Measurements from ENCODE around the gene CYP4A11. TPM values are rescaled to one million over a fixed set of nuclear protein-coding genes. Genes with fewer than 3 reads are reported as not detected.
"Not testable (repeated sequence)": the region's sequence is repeated elsewhere in the genome, so short reads cannot be mapped to it uniquely, and the experiment has no call there.

The CYP4A11 gene
- not detected for polyA plus RNA-seq (2013, experiment 1 of 2)
- not detected for polyA plus RNA-seq (2013, experiment 2 of 2)

- H3K27ac ChIP-seq (ENCODE audit: low read depth, low read length, severe bottlenecking): no peak within 1 kb of the TSS
- no peak within 1 kb of the TSS for H3K4me3 ChIP-seq (ENCODE audit: extremely low read depth, insufficient read depth, low read length, poor library complexity, severe bottlenecking)
- 80 to 87% methylated on average over 1 to 3 of the region's 5 CpGs for WGBS, 2 experiments (ENCODE audit: insufficient coverage in 2 of 2)
- no peaks in the 10 kb centered on the region for H3K4me1 ChIP-seq (ENCODE audit: control insufficient read depth, insufficient read depth, low read length, poor library complexity, severe bottlenecking)
- no peaks in the 10 kb centered on the region for H3K9me3 ChIP-seq (ENCODE audit: control insufficient read depth, low read length)
- H3K36me3 ChIP-seq (ENCODE audit: control insufficient read depth, insufficient read depth, low read length): no peaks in the 10 kb centered on the region
Observed at GRCh38 chr1:46941135-46941694, at the start of gene CYP4A11. Gene CYP4A11, minus strand, starts transcription at chr1:46941476. Its CDS starts 43 bp downstream, at chr1:46941433.

GRCh38 chr1:46990541-46990940, 49.3 kb upstream of the CYP4A11 start:
- H3K4me3 ChIP-seq (ENCODE audit: extremely low read depth, insufficient read depth, low read length, poor library complexity, severe bottlenecking); H3K36me3 ChIP-seq (ENCODE audit: control insufficient read depth, insufficient read depth, low read length); H3K27ac ChIP-seq (ENCODE audit: low read depth, low read length, severe bottlenecking); H3K9me3 ChIP-seq (ENCODE audit: control insufficient read depth, low read length); H3K4me1 ChIP-seq (ENCODE audit: control insufficient read depth, insufficient read depth, low read length, poor library complexity, severe bottlenecking): not testable (repeated sequence)
- no CpG with 5 or more reads among the region's 2 CpGs for WGBS, 2 experiments (ENCODE audit: insufficient coverage in 2 of 2)

DNA sequence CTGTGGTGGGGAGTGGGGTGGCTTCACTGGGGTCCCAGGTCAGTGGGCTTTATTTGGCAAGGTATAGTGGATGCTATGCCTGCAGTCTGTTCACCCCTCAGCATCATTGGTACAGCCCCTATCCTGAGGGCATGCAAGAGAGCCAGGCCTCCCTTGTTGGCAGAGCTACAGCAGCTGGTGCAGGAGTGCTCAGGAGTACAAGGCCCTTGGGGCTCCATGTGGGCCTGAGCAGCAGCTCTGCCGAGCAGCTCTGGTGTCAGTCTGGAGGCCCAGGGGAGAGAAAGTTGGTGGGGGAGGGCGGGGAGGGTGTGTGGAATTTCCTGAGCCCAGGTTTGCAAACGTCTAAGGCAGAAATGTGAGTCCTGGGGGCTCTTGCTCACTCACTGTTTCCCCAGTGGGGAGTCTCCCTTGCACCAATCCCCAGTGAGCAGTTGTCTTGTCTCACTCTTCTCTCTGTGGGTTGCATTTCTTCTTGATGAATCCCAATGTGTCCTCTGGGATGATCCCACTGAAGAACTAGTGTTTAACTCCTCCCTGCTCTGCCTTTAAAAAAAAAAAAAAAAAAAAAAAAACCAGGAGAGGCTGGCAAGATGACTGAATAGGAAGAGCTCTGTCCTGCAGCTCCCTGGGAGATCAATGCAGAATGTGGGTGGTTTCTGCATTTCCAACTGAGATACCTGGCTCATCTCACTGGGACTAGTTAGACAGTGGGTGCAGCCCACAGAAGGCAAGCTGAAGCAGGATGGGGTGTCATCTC, 42.7 kb upstream of the CYP4A11 start:
- Histone ChIP-seq H3K36me3 (ENCODE audit: control insufficient read depth, insufficient read depth, low read length) (no peaks in the 10 kb centered on the region), H3K4me3 (ENCODE audit: extremely low read depth, insufficient read depth, low read length, poor library complexity, severe bottlenecking) (no peak overlapping the region), H3K4me1 (ENCODE audit: control insufficient read depth, insufficient read depth, low read length, poor library complexity, severe bottlenecking) (peaks cover 12% of the 10 kb centered on the region), H3K9me3 (ENCODE audit: control insufficient read depth, low read length) (no peaks in the 10 kb centered on the region), H3K27ac (ENCODE audit: low read depth, low read length, severe bottlenecking) (no peak overlapping the region)
- WGBS, 2 experiments (ENCODE audit: insufficient coverage in 2 of 2): 0 to 29% methylated on average over 1 of the region's 3 CpGs

DNA sequence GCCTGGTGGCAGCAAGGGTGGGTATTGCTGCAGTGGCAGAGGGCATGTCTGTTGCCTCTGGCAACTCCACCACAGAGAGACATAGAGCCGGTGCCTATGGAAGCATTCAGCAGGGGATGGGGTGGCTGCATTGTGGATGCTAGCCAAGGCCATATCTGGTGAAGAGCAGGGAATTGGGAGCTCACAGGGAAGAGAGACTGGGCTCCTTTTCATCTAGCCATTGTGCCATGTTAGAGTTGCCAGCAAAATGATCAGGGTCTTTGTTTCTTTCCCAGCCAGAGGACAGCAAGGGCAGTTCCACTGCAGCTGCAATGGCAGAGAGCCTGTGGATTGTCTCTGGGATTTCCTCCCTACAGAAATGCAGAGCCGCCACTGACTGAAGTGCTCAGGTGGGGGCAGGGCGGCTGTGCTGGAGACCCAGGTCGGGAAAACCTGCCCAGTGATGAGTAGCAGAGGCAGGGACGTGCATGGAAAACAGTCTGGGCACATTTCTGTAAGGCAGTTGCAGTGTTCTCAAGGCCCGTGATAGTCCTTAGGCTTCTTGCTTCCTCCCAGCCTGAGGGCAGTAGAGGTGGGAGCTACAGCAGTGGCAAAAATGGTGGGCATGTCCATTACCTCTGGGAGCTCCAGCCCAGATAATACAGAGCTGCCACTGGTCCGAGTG, 42.0 kb upstream of the CYP4A11 start:
- H3K27ac ChIP-seq (ENCODE audit: low read depth, low read length, severe bottlenecking): no peak overlapping the region
- 40 to 47% methylated on average over 5 to 7 of the region's 7 CpGs for WGBS, 2 experiments (ENCODE audit: insufficient coverage in 2 of 2)
- H3K9me3 ChIP-seq (ENCODE audit: control insufficient read depth, low read length): no peaks in the 10 kb centered on the region

GRCh38 chr1:46969014-46969619, 27.8 kb upstream of the CYP4A11 start:
- H3K9me3 ChIP-seq (ENCODE audit: control insufficient read depth, low read length): no peaks in the 10 kb centered on the region

More for the DNA sequence above, 42.0 kb upstream of the CYP4A11 start:
- Histone ChIP-seq H3K36me3 (ENCODE audit: control insufficient read depth, insufficient read depth, low read length) (no peaks in the 10 kb centered on the region), H3K4me3 (ENCODE audit: extremely low read depth, insufficient read depth, low read length, poor library complexity, severe bottlenecking) (no peak overlapping the region), H3K4me1 (ENCODE audit: control insufficient read depth, insufficient read depth, low read length, poor library complexity, severe bottlenecking) (peaks cover 12% of the 10 kb centered on the region)

DNA sequence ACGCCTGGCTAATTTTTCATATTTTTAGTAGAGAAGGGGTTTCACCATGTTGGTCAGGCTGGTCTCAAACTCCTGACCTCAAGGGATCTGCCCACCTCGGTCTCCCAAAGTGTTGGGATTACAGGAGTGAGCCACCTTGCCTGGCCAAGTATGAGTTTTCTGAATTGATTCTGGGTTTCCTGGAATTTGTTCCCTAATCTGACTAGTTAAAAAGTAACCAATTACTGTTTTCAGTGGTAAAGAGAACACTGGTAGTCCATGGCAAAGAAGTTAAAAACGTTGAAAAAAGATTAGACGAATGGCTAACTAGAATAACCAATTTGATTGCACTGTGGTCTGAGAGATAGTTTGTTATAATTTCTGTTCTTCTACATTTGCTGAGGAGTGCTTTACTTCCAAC, 21.0 kb upstream of the CYP4A11 start:
- not testable (repeated sequence) for H3K36me3 ChIP-seq (ENCODE audit: control insufficient read depth, insufficient read depth, low read length); H3K4me1 ChIP-seq (ENCODE audit: control insufficient read depth, insufficient read depth, low read length, poor library complexity, severe bottlenecking); H3K27ac ChIP-seq (ENCODE audit: low read depth, low read length, severe bottlenecking); H3K9me3 ChIP-seq (ENCODE audit: control insufficient read depth, low read length); H3K4me3 ChIP-seq (ENCODE audit: extremely low read depth, insufficient read depth, low read length, poor library complexity, severe bottlenecking)
- WGBS, 2 experiments (ENCODE audit: insufficient coverage in 2 of 2): 86 to 90% methylated on average over 2 of the region's 4 CpGs

More at GRCh38 chr1:46969014-46969619, 27.8 kb upstream of the CYP4A11 start:
- Histone ChIP-seq H3K4me1 (ENCODE audit: control insufficient read depth, insufficient read depth, low read length, poor library complexity, severe bottlenecking) (no peaks in the 10 kb centered on the region), H3K27ac (ENCODE audit: low read depth, low read length, severe bottlenecking) (no peak overlapping the region), H3K4me3 (ENCODE audit: extremely low read depth, insufficient read depth, low read length, poor library complexity, severe bottlenecking) (no peak overlapping the region), H3K36me3 (ENCODE audit: control insufficient read depth, insufficient read depth, low read length) (no peaks in the 10 kb centered on the region)
- WGBS, 2 experiments (ENCODE audit: insufficient coverage in 2 of 2): 89 to 100% methylated on average over 4 to 5 of the region's 5 CpGs

DNA sequence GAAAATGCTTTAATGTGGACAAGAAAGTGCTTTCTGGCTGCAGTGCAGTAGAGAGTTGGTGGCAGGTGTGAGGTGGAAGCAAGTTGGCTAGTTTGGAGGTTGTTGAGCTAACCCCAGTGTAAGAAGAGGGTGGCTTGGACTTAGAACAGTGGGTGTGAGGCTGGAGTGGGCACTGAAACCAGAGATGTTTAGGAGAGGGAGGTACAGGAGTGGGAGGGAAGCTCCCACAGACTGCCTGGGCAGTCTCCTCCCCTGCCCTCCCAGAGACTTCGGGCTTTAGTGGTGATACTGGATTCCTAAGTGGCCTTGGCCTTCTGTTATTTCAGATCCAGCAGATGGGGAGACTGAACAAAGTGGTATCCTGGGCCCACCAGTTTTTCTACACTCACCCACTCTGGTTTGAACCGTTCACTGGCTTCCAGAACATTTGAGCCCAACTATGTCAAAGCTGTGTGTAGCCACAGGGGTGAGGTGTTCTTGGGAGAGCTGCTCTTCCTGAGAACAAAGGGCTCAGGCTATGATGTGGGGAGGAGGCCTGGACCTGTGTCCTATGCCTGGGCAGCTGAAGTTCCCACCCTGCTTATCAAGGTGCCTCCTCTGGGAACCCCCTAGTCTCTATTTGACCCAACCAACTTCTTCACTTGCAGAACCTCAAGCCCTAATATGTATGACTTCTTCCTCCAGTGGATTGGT, 19.9 kb upstream of the CYP4A11 start:
- no peaks in the 10 kb centered on the region for H3K9me3 ChIP-seq (ENCODE audit: control insufficient read depth, low read length)
- WGBS, 2 experiments (ENCODE audit: insufficient coverage in 2 of 2): 100% methylated on average over 1 of the region's 2 CpGs; no CpG with 5 or more reads in 1 of the 2 experiments
- no peak overlapping the region for H3K27ac ChIP-seq (ENCODE audit: low read depth, low read length, severe bottlenecking)
- no peaks in the 10 kb centered on the region for H3K36me3 ChIP-seq (ENCODE audit: control insufficient read depth, insufficient read depth, low read length)
- H3K4me1 ChIP-seq (ENCODE audit: control insufficient read depth, insufficient read depth, low read length, poor library complexity, severe bottlenecking): no peaks in the 10 kb centered on the region
- H3K4me3 ChIP-seq (ENCODE audit: extremely low read depth, insufficient read depth, low read length, poor library complexity, severe bottlenecking): no peak overlapping the region

- WGBS, 2 experiments (ENCODE audit: insufficient coverage in 2 of 2): no CpG with 5 or more reads among the region's 1 CpG
- Histone ChIP-seq H3K4me3 (ENCODE audit: extremely low read depth, insufficient read depth, low read length, poor library complexity, severe bottlenecking) (no peak overlapping the region), H3K27ac (ENCODE audit: low read depth, low read length, severe bottlenecking) (no peak overlapping the region), H3K4me1 (ENCODE audit: control insufficient read depth, insufficient read depth, low read length, poor library complexity, severe bottlenecking) (no peaks in the 10 kb centered on the region), H3K36me3 (ENCODE audit: control insufficient read depth, insufficient read depth, low read length) (no peaks in the 10 kb centered on the region), H3K9me3 (ENCODE audit: control insufficient read depth, low read length) (no peaks in the 10 kb centered on the region)
Observed at GRCh38 chr1:46960250-46960649, 19.0 kb upstream of the CYP4A11 start.

DNA sequence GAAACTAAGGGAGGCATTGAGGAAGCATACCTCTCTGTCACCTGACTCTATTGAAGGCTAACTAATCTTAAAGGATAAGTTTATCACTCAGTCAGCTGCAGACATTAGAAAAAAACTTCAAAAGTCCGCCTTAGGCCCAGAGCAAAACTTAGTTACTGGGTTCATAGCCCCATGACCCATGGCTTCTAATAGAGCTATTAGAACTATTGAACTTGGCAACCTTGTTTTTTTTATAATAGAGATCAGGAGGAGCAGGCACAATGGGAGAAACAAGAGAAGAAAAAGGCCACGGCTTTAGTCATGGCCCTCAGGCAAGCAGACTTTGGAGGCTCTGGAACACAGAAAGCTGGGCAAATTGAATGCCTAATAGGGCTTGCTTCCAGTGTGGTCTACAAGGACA, 13.8 kb upstream of the CYP4A11 start:
- 90 to 95% methylated on average over 1 to 2 of the region's 2 CpGs for WGBS, 2 experiments (ENCODE audit: insufficient coverage in 2 of 2)
- H3K27ac ChIP-seq (ENCODE audit: low read depth, low read length, severe bottlenecking): not testable (repeated sequence)

DNA sequence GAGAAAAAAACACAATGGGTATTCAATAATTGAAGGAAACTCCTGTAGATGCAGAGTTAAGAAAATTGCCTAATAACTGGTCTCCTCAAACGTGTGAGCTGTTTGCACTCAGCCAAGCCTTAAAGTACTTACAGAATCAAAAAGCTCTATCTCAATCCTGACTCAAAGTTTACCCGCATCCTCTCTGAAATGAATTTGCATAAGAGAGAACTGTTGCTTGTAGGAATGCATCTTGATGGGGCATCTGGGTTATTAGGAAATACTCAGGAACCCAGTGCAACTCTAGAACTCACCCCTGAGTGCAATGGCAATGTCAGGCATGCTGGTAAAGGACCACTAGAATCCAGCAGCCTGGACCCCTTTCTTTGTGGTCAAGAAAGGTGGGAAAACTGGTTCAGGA, 12.6 kb upstream of the CYP4A11 start:
- no CpG with 5 or more reads among the region's 2 CpGs for whole genome bisulfite sequencing, 2 experiments (ENCODE audit: insufficient coverage in 2 of 2)
- H3K36me3 ChIP-seq (ENCODE audit: control insufficient read depth, insufficient read depth, low read length): not testable (repeated sequence)

More for the DNA sequence above, 13.8 kb upstream of the CYP4A11 start:
- H3K4me3 ChIP-seq (ENCODE audit: extremely low read depth, insufficient read depth, low read length, poor library complexity, severe bottlenecking); H3K36me3 ChIP-seq (ENCODE audit: control insufficient read depth, insufficient read depth, low read length); H3K9me3 ChIP-seq (ENCODE audit: control insufficient read depth, low read length); H3K4me1 ChIP-seq (ENCODE audit: control insufficient read depth, insufficient read depth, low read length, poor library complexity, severe bottlenecking): not testable (repeated sequence)

More for the DNA sequence above, 12.6 kb upstream of the CYP4A11 start:
- not testable (repeated sequence) for H3K4me3 ChIP-seq (ENCODE audit: extremely low read depth, insufficient read depth, low read length, poor library complexity, severe bottlenecking); H3K4me1 ChIP-seq (ENCODE audit: control insufficient read depth, insufficient read depth, low read length, poor library complexity, severe bottlenecking); H3K9me3 ChIP-seq (ENCODE audit: control insufficient read depth, low read length); H3K27ac ChIP-seq (ENCODE audit: low read depth, low read length, severe bottlenecking)

Measured in mesodermal cell (in vitro differentiated cells).